Testis (tissue), 2 donors: ENCODE results near the gene DYNLL1.

Experiments
- CTCF ChIP-seq, 3 experiments: fragments of 450-650 bp in 2 of 3; fragments of 200-600 bp in 1 of 3; sonication (generic) in 1 of 3; IDR thresholded peaks; one replicate each; pipeline ENCODE4 v1.5.1; 2016 to 2019; ENCODE audit warnings: antibody characterized with exemption in 3 of 3, mild to moderate bottlenecking in 2 of 3, moderate library complexity in 1 of 3
- POLR2A ChIP-seq: fragments of 450-650 bp; IDR thresholded peaks from one replicate; pipeline ENCODE4 v1.6.1; 2017; ENCODE audit warnings: antibody characterized with exemption, mild to moderate bottlenecking, moderate library complexity

- TF ChIP-seq CTCF (IDR thresholded peaks at IDR 0.05) (no peak), POLR2A (no peak)
These were observed 8.7 kb downstream of the DYNLL1 start for GRCh38 chr12:120504587-120504986.
